ENCODE data around the gene CSPG5.
A peak's percentile ranks its signal among the peaks of the same experiment; 100 is the strongest.

The CSPG5 gene

DNA sequence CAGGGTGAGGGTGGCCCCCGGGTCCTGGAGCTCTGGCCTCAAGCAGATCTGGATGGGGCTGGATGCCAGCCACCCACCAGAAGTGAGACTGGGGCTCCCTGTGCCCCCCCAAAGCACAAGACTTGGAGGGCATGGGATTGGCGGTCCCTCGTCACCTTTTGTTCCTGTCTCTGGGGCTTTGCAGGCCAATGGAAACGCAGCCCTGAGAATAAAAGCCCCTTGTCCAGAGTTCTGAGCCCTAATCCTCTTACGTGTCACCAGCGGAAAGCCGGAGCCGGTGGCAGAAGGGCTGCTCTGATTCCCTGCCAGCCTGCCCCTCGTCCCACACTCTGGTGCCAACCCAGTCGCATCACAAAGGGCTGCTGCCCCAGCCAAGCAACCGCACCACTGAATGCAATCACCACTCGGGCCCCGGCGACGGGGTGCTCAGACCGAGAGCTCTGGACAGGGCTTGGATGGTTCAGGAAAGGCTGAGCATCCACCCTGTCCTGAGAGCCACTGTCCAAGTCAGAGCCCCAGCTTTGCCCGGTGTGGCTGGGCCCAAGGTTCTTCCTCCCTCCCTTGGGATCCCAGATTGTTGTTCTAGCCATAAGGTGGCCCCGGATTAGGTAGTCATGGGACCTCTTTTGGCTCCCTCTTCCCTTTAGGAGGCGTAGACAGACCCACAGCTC is 42.3 kb downstream of the CSPG5 start:
- no peak for DNase-seq

DNA sequence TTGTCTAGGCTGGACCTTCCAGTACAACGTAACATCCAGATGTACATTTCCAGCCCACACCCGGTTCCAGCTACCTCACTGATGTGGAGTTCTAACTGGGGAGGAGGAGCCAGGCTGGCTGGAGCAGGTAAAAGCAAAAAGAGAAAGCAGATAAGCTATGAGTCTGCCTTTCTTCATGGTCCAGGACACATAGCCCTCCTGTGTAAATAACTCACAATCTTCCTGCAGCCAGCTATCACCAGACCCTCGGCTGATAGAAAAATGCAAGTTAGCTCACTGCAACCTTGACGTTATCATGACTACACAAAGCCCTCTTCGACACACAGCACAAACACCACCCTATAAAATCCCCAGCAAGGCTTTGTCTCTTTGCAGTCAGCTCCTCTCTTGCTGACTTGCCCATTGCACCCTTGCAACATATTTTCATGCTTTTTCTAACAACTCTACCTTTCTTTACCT is 44.6 kb downstream of the CSPG5 start:
- no peak for DNase-seq

DNA sequence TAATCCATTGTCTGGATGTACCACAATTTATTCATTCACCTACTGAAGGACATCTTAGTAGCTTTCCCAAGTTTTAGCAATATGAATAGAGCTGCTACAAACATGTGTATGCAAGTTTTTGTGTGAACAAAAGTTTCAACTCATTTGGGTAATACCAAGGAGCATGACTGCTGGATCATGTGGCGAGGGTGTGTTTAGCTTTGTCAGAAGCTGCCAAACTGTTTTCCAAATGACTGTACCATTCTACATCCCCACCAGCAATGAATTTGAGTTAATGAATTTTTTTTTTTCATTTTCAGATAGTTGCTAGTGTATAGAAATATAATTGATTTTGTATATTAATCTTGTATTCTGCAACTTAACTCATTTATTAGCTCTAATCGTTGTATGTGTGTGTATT is 45.2 kb downstream of the CSPG5 start:
- DNase-seq, result no peak

DNA sequence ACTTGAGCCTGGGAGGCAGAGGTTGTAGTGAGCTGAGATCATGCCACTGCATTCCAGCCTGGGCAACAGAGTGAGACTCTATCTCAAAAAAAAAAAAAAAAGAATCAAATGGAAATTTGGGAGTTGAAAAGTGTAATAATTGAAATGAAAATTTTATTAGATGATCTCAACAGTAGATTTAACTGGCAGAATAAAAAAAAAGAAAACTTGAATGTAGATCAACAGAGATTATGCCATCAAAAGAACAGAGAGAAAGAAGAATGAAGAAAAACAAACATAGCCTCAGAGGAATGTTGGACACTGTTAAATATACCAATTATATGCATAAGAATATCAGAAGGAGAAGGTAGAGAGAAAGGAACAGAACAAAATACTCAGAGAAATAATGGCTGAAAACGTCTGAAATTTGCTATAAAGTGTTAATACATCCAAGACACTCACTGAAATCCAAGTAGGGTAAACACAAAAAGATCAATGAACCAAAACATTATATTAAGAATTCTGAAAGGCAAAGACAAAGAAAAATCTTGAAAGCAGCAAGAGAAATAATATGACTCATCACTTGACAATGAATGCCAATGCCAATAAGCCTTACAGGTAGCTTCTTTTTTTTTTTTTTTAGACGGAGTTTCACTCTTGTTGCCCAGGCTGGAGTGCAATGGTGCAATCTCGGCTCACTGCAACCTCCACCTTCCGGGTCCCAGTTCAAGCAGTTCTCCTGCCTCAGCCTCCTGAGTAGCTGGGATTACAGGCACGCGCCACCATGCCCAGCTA is 50.5 kb downstream of the CSPG5 start:
- DNase-seq, result no peak

DNA sequence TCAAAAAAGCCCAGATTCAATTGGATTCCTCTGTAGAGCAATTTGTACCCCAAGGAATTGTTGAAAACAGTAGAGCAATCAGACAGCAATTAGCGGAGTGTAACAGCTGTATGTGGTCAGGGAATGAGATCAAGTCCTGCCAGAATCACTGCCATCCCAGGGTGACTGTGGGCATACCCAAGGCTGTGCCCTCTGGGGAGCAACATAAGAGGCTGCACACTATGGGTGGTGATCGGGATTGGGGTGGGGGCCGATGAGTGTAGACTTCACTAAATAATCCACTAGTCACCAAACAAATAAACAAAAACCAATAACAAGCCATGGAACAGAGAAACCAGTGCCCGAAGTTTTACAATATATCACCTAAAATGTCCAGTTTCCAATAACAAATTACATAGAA is 53.0 kb downstream of the CSPG5 start:
- no peak for DNase-seq

DNA sequence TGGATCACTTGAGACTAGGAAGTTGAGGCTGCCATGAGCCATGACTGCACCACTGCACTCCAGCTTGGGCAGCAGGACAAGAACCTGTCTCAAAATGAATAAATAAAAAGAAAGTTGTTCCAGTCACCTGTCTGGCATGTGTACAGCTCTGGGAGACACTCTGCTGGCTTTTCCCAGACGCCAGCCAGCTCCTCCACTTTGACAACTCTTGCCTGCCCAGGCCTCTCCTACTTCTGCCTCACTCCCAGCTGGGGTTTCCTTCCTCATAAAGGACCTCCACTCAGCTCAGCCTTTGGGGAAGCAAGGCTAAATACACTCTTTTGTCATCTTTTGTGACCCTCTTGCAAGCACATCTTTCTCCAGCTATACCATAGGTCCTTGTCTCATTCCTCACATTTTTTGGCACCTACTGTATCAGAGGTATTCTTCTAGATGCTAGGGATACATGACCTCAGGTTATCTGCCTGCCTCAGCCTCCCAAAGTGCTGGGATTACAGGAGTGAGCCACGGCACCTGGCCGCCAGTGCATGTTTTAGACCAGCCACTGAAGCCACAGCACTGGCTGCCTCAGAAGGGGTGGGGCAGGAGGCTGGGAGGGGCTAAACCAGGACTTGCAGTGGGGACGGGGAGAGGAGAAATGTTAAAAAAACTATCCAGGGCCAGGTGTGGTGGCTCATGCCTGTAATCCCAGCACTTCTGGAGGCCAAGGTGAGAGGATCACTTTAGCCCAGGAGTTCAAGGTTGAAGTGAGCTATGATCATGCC is 55.2 kb downstream of the CSPG5 start:
- DNase-seq, result no peak

DNA sequence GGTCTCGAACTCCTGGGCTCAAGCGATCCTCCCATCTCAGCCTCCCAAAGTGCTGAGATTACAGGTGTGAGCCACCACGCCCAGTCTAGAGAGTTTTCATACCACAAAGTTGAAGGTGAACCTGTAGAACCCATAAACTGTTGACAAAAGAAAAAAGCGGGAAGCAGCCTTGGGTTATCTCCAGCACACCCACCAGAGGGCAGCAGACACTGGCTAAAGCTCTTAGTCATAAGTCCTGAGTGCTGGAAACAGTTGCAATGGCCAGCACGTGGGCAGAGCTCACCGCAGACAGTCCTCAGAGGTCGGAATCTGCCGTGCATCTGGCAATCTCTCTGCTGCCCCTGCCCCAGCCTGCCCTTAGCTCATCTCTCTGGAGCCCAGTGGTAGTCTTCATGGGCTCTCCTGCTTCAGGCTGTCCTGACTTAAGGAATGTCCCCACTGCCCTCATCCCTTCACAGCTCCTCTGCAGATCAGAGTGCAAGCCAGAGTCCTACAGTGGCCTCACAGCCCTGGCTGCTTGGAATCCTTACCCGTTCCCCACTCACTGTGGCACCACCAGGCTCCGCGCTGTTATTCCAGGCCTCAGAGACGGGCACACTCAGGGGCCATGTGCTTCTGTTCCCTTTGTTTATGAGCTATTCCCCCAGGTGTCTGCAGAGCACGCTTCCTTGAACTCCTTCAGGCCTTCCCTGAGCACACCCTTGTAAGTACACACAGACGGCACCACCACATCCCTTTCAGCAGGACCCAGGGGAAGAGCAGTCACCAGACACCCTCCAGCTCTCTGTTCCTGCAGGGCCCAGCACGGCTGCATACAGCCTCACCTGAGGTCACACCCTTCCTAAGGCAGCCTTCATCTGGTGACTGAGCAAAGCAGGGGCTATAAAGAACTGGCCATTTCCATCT is 56.3 kb downstream of the CSPG5 start:
- peak; percentile 53 for DNase-seq

DNA sequence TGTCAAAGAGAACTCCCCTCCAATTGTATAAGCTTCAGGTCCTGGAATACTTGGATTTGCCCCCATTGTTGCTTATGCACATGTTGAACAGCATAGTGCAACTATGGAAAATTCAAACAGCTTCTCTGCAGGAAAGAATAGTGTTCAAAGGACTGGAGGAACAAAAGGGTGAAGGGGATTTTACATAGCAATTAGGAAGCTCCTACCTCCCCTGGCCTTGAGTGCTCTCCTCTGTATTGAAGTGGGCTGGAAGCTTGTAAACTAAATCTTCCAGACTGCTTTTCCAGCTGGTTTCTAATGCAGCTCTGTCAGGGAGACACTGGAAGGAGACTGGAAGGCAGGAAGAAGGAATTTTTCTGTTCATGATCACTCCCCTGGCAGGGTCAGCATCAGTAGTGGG is 57.9 kb downstream of the CSPG5 start:
- DNase-seq, result no peak

DNA sequence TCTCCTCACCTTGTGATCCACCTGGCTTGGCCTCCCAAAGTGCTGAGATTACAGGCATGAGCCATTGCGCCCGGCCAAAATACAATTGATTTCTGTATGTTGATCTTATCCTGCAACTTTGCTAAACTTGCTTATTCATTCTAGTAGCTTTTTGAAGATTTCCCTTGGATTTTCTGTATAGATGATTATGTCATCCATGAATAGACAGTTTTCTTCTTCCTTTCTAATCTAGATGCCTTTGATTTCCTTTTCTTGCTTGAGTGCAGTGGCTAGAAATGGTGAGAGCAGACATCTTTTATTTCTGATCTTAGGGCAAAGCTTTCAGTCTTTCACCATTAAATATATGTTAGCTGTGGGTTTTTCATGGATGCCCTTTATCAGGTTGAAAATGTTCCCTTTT is 60.7 kb downstream of the CSPG5 start:
- DNase-seq, result no peak

DNA sequence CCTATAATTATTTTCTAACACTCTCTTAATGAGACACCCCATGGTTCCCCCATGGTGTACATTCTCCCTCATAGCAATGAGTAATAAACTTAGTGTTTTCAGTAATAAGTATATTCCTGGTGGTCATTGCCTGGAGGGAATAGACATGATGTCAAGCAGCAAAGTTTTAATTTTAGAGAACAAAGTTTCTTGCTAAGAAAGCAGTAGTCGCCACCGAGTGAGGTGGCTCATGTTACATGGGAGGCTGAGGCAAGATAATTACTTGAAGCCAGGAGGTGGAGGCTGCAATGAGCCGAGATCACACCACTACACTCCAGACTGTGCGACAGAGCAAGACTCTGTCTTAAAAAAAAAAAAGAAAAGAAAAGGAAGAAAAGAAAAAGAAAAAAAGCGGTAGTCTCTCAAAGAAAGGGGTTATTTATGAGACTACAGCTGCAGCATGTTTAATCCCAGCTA is 62.8 kb downstream of the CSPG5 start:
- DNase-seq, result no peak

DNA sequence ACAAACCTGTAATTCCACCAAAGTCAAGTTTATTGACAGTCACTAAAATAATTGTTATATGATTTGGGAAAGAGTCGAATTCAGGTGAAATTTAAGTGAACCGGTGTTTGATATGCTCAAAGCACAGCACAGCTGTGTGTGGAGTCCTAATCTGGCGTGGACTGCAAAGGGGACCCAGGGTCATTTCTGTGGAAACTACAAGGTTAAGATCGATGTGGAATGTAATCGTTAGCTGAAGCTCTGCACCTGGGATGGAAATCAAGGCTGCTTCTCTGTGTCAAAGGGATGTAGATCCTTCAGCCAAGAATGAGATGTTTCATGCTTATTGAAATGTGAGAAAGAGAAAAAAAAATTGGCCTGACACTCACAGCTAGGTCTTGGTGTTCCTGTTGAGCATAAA is 63.6 kb downstream of the CSPG5 start:
- DNase-seq, result no peak

DNA sequence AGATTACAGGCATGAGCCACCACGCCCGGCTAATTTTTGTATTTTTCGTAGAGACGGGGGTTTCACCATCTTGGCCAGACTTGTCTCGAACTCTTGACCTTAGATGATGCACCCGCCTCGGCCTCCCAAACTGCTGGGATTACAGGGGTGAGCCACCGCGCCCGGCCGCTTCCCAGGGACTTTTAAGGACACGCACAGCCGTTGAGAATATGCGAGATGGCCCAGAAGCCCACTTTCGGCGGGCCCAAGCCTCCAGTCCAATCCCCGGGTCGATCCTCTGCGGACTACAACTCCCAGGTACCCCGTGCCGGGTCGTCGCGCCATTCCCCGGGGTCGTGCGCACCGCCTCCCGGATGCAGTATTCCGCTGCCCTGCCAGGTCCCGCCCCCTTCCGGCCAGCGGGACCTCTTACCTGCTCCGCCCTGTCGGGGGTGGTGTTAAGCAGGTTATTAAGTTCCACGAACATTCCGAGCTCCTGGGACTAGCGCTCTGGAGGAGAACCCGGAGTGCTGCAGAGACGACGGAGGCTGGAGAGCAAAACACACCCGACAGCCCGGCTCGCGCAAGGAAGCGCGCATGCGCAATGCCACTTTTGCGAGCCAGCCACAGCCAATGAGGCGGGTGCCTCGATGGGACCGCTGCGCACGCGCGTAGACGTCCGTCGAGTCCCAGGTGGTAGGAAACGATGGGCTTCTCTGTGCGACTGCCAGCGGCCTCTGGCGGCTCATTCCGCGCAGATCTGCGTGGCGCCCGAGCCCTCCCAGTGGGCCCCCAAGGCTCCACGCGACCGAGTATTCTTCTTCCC is 65.3 kb downstream of the CSPG5 start, which contains the start of gene ELP6:
Gene ELP6, minus strand, starts transcription at position 588 of the 805 bp plus-strand sequence. Its CDS starts 122 bp downstream, at position 466.
- DNase-seq, result peak; percentile 95

DNA sequence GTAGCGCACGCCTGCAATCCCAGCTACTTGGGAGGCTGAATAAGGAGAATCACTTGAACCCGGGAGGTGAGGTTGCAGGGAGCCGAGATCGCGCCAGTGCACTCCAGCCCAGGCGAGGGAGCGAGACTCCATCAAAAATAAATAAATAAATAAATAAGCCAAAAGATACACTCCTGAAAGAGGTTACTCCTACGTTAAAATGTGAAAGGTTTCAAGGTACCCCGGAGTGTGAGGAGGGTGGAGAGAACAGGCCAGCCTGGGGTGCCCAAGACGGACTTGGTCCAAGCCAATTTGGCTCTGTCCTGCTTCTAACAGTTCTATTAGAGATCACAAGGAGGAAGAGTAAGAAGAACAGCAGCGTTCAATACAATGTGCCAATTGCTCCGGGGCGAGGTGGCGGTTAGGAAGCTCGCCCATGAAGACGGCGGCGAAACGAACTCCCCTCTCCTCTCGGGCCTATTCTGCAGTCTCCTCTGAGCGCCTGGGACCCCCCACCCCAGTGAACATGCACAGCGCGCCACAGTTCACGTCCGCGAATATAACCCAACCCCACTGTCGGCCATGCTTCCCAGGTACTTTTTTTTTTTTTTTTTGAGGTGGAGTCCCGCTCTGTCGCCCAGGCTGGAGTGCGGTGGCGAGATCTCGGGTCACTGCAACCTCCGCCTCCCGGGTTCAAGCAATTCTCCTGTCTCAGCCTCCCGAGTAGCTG is 66.1 kb downstream of the CSPG5 start:
- peak; percentile 9 for DNase-seq

Data from activated effector memory CD4-positive, alpha-beta T cell treated with Interleukin-2 at 50 U/mL for 16 hours (primary cell).